Fibroblast of the aortic adventitia (primary cell): ENCODE data around the gene CRIP1. TPM values are rescaled to one million over a fixed set of nuclear protein-coding genes. Genes with fewer than 3 reads are reported as not detected.

Experiments used
- DNase-seq: peaks from one replicate; pipeline ENCODE4 v3.0.0-alpha.2; 2010; ENCODE audit warnings: low read depth
- H3K4me3 ChIP-seq: 2 replicates; pipeline ENCODE4 v1.5.1; 2011; ENCODE audit warnings: low read depth, mild to moderate bottlenecking, control low read depth, low read length, moderate library complexity
- total RNA-seq: library from RNA; depleted of rRNA; stranded (reverse); fragments of >200 nt; gene quantifications from 2 replicates; pipeline ENCODE4 v1.2.3, GENCODE V29; 2012; ENCODE audit warnings: low replicate concordance
- TF ChIP-seq, protein P1 (sequence below): IDR thresholded peaks from 2 replicates; pipeline ENCODE4 v1.5.1; 2011; ENCODE audit warnings: mild to moderate bottlenecking, low read length, control low read depth, inconsistent platforms; ENCODE audit not compliant: insufficient read depth

CRIP1 gene
- total RNA-seq, 1 donor = 9.4 TPM

DNA sequence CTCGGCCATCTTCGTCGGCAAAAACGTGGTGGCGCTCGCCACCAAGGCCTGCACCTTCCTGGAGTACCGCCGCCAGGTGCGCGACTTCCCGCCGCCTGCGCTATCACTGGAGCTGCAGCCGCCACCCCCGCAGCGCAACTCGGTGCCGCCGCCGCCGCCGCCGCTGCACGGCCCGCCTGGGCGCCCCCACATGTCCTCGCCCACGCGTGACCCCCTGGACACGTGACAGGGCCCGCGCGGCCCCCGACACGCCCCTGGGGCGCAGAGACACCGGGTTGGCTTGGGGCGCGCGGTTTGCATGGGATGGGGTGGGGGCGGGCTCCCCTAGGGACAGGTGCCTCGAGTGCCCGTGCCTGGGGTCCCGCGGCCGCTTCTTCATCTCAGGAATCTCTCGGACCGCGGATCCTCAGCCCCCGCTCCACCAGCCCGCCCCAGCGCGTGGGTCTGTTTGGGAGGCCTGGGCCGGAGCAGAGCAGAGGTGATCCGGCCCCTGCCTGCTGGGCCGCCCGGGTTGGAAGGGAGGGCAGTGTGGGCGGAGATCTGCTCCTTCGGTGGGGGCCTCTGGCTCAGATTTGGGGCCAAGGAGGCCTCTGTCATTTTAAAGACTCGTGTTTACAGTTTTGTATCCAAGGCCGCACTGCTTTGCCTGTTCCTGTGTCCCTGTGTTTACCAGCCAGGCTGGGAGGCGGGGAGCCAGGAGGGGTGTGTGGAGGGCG is 43.0 kb downstream of the CRIP1 start:
- DNase-seq = no peak
- no peak overlapping the region for H3K4me3 ChIP-seq
- TF ChIP-seq, protein P1, sequence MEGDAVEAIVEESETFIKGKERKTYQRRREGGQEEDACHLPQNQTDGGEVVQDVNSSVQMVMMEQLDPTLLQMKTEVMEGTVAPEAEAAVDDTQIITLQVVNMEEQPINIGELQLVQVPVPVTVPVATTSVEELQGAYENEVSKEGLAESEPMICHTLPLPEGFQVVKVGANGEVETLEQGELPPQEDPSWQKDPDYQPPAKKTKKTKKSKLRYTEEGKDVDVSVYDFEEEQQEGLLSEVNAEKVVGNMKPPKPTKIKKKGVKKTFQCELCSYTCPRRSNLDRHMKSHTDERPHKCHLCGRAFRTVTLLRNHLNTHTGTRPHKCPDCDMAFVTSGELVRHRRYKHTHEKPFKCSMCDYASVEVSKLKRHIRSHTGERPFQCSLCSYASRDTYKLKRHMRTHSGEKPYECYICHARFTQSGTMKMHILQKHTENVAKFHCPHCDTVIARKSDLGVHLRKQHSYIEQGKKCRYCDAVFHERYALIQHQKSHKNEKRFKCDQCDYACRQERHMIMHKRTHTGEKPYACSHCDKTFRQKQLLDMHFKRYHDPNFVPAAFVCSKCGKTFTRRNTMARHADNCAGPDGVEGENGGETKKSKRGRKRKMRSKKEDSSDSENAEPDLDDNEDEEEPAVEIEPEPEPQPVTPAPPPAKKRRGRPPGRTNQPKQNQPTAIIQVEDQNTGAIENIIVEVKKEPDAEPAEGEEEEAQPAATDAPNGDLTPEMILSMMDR = no peak

- no peak overlapping the region for H3K4me3 ChIP-seq
- no peak for DNase-seq
- TF ChIP-seq, protein P1 = no peak
Observed at GRCh38 chr14:105530285-105531087, 43.8 kb downstream of the CRIP1 start.

- H3K4me3 ChIP-seq = no peak overlapping the region
- TF ChIP-seq, protein P1 = no peak
- DNase-seq = no peak
Observed at GRCh38 chr14:105531088-105531893, 44.6 kb downstream of the CRIP1 start.

DNA sequence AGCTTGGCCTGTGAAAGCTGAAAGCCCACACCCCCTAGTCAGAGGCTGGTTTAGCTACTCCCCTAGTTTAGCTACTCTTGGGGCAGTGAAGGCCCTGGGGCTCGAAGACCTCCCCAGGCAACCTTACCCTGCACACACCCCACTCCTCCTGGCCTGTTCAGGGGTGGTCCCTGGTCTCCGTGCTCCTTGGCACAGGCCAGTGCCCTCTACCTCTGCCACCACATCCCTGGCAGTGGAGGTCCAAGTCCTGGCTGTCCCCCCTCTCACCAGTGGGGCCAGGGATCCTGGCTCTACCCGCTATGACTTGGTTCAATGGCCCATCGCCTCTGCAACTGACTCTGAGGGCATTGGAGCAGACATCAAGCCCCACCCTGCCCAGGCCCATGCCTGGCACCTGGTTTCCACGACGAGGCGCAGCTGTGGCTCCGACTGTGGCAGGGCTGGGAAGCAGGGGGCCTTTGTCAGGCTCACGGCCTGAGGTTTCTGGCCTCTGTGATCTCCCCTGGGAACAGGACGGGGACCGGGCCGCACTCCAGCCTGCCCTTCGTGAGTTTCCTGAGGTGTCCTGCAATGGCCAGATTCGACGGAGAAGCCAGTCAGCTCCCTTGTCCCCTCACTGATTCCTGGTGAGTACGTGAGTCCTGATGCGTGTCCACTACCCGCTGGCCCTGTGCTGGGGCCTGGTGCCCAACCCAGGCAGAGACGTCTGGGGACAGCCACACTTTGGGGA is 45.4 kb downstream of the CRIP1 start:
- DNase-seq = no peak
- no peak overlapping the region for H3K4me3 ChIP-seq
- TF ChIP-seq, protein P1 = no peak

GRCh38 chr14:105532735-105533141 is 46.1 kb downstream of the CRIP1 start:
- TF ChIP-seq, protein P1 = peak; percentile 64
- H3K4me3 ChIP-seq = no peak overlapping the region
- peak; percentile 41 for DNase-seq

DNA sequence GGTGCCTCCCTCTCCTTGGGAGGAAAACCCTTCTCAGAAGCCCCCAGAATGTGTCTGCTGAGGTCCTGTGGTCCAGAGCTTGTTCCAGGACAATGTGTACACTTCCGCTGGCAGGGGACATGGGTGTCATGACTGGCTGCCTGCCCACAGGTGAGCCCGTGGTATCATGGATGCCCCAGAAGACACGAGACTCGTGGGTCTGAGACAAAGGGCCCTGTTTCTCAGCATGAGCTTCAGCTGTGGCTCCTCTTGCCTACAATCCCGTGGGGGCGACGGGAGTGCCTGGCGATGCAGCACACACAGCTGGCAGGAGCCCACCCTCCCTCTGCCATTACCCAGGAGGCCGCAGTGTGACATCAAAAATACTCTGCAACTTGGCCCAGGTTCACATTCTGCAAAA is 46.7 kb downstream of the CRIP1 start:
- no peak for DNase-seq
- no peak overlapping the region for H3K4me3 ChIP-seq
- TF ChIP-seq, protein P1 = no peak
